OCI-LY7 (cell line): ENCODE data around the gene MEOX1.

Experiments
- CTCF ChIP-seq: fragments of 200-600 bp; sonication (generic); conservative IDR thresholded peaks from 2 replicates; pipeline ENCODE4 v1.5.1; 2014; ENCODE audit warnings: mild to moderate bottlenecking, antibody characterized with exemption, low read length, moderate library complexity, mixed read lengths
- EZH2phosphoT487 ChIP-seq: fragments of 200-600 bp; sonication (generic); IDR thresholded peaks from 2 replicates; pipeline ENCODE4 v1.6.1; 2018; ENCODE audit warnings: low read depth, borderline replicate concordance, mild to moderate bottlenecking, mixed run types, antibody characterized with exemption, low read length, moderate library complexity, mixed read lengths

- TF ChIP-seq CTCF (no peak), EZH2phosphoT487 (no peak)
Measured at GRCh38 chr17:43591001-43591400, 70.7 kb downstream of the MEOX1 start.
